CD4-positive, alpha-beta T cell (primary cell): ENCODE measurements around the gene MEGF11. TPM values are rescaled to one million over a fixed set of nuclear protein-coding genes. Genes with fewer than 3 reads are reported as not detected.

ENCODE experiments used
- ATAC-seq: fragments of 200-7000 bp; cut with Tn5 transposase; one replicate; pipeline ENCODE4 v1.10.0; 2022; ENCODE audit warnings: mild to moderate bottlenecking; ENCODE audit not compliant: poor library complexity
- CTCF ChIA-PET: fragments of 350-600 bp; sonication (Branson Sonifier 250); formaldehyde crosslinking; loops from one replicate; lab custom pipeline; 2021; ENCODE audit warnings: antibody characterized with exemption, inconsistent platforms; lab: Charles Lee
- POLR2A ChIA-PET: fragments of 350-600 bp; sonication (Branson Sonifier 250); formaldehyde crosslinking; loops from one replicate; lab custom pipeline; 2021; ENCODE audit warnings: antibody characterized with exemption, inconsistent platforms; lab: Charles Lee
- DNase-seq, 14 experiments: peaks; one replicate each; pipeline ENCODE4 v3.0.0-alpha.2; 2013 to 2020; ENCODE audit warnings: mixed read lengths in 2 of 14
- H3K27ac ChIP-seq, 2 donors: one replicate each; pipeline versions ENCODE4 v1.5.1 to v1.7.0; 2013; ENCODE audit warnings: low read length in 2 of 2, low read depth in 1 of 2, mild to moderate bottlenecking in 1 of 2
- H3K27me3 ChIP-seq, 2 experiments: 1 replicate in 1 of 2; 2 replicates in 1 of 2; pipeline versions ENCODE4 v1.6.1 to v1.7.0; 2013; ENCODE audit warnings: low read length in 2 of 2, control low read depth in 1 of 2, mild to moderate bottlenecking in 1 of 2, moderate library complexity in 1 of 2; ENCODE audit not compliant: insufficient read depth in 2 of 2, control insufficient read depth in 1 of 2
- H3K36me3 ChIP-seq: one replicate; pipeline ENCODE4 v1.6.1; 2013; ENCODE audit warnings: low read length, control low read depth; ENCODE audit not compliant: insufficient read depth
- H3K4me1 ChIP-seq: one replicate; pipeline ENCODE4 v1.6.1; 2013; ENCODE audit warnings: low read length, control low read depth; ENCODE audit not compliant: insufficient read depth
- H3K4me3 ChIP-seq: one replicate; pipeline ENCODE4 v1.5.1; 2013; ENCODE audit warnings: mild to moderate bottlenecking, low read length, moderate library complexity
- H3K9me3 ChIP-seq, 2 experiments: 1 replicate in 1 of 2; 2 replicates in 1 of 2; pipeline versions ENCODE4 v1.6.1 to v1.7.0; 2013; ENCODE audit warnings: low read length in 2 of 2, mild to moderate bottlenecking in 2 of 2, control low read depth in 1 of 2, moderate library complexity in 1 of 2; ENCODE audit not compliant: control insufficient read depth in 1 of 2, insufficient read depth in 1 of 2
- H3K27ac Mint-ChIP-seq: one replicate; pipeline ENCODE4 v1.8.0; 2020; ENCODE audit warnings: mixed read lengths
- H3K27me3 Mint-ChIP-seq: one replicate; pipeline ENCODE4 v1.8.0; 2021; ENCODE audit warnings: mixed read lengths
- H3K36me3 Mint-ChIP-seq: one replicate; pipeline ENCODE4 v1.8.0; 2021; ENCODE audit warnings: low read depth, mixed read lengths
- H3K4me1 Mint-ChIP-seq: one replicate; pipeline ENCODE4 v1.8.0; 2021; ENCODE audit warnings: low read depth, mixed read lengths
- H3K4me3 Mint-ChIP-seq: one replicate; pipeline ENCODE4 v1.8.0; 2020; ENCODE audit warnings: mild to moderate bottlenecking, mixed read lengths
- H3K9me3 Mint-ChIP-seq: one replicate; pipeline ENCODE4 v1.8.0; 2020; ENCODE audit warnings: mixed read lengths
- intact Hi-C, 2 experiments: fragments of 100-400 bp; cut with DNase I in 1 of 2; cut with micrococcal nuclease in 1 of 2; formaldehyde crosslinking; loops; one replicate each; pipeline versions ENCODE4 v1.15.1 to v1.9.0; 2023 to 2025; cut with DNase I, micrococcal nuclease
- total RNA-seq, 174 experiments: library from RNA in 2 of 174; stranded (reverse) in 2 of 174; gene quantifications; one replicate each; pipeline ENCODE4 v1.2.3 and lab custom pipeline; 2021 to 2026
- TF ChIP-seq, protein P1 (sequence below): fragments of 200-600 bp; IDR thresholded peaks from one replicate; pipeline ENCODE4 v1.8.0; 2022; ENCODE audit warnings: antibody characterized with exemption, mild to moderate bottlenecking

The MEGF11 gene
- total RNA-seq, 2 experiments from 2014 or later: not detected

DNA sequence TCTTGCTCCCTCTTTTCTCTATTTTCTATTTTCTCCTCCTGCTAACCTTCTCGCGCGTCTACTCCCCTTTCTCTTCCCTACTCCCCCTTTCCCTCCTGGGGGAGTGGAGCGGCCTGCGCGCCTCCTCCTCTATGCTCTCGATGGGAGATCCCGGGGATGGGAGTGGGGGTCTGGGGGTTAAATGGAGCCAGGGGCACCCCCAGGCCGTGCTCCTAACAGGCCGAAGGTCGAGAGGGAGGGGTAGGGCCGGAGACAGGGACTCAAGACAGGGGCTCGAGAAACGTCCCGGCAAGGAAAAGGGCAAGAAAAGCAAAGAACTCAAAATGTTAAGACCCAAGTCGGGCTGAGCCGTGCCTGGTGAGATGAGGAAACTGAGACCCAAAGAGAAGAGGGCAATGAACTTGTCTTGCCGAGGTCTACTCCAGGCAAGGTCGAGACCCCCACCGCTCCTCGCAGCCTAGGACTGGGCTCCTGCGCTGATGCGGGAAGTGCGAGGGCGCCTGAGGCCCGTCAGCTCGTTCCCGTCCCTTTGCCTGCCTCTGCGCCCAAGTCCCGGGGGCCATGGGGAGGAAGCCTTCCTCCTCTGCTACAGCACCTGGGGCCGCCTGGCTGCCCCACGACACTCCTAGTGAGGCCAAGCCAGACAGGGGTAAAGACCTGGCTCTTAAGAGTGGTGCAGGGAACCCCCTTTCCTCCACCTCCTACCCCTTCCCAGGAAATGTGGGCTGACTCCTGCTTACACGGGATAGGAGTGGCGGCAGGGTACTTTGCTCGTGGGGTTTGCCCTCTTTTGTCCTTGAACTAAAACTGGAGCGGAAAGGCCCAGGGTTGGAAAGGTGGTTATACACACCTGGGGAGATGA is 770 bp upstream of the MEGF11 start:
- intact Hi-C loops: no loop called here
- H3K27ac Mint-ChIP-seq: no peak overlapping the region
- H3K9me3 Mint-ChIP-seq: no peaks in the 10 kb centered on the region
- H3K36me3 Mint-ChIP-seq: no peaks in the 10 kb centered on the region
- H3K9me3 ChIP-seq: peaks cover 0 to 8% of the 10 kb centered on the region in 2 experiments
- H3K36me3 ChIP-seq: no peaks in the 10 kb centered on the region
- CTCF ChIA-PET: no interaction called here
- TF ChIP-seq, protein P1, sequence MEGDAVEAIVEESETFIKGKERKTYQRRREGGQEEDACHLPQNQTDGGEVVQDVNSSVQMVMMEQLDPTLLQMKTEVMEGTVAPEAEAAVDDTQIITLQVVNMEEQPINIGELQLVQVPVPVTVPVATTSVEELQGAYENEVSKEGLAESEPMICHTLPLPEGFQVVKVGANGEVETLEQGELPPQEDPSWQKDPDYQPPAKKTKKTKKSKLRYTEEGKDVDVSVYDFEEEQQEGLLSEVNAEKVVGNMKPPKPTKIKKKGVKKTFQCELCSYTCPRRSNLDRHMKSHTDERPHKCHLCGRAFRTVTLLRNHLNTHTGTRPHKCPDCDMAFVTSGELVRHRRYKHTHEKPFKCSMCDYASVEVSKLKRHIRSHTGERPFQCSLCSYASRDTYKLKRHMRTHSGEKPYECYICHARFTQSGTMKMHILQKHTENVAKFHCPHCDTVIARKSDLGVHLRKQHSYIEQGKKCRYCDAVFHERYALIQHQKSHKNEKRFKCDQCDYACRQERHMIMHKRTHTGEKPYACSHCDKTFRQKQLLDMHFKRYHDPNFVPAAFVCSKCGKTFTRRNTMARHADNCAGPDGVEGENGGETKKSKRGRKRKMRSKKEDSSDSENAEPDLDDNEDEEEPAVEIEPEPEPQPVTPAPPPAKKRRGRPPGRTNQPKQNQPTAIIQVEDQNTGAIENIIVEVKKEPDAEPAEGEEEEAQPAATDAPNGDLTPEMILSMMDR: no peak
- peaks cover 34% of the 10 kb centered on the region for H3K4me1 ChIP-seq
- H3K27me3 ChIP-seq: peaks cover 64 to 74% of the 10 kb centered on the region in 2 experiments
- peak overlapping the region; percentile 80 for H3K4me3 Mint-ChIP-seq
- POLR2A ChIA-PET: no interaction called here
- H3K27me3 Mint-ChIP-seq: peaks cover 75% of the 10 kb centered on the region
- H3K27ac ChIP-seq: no peak overlapping the region
- DNase-seq (peak in 2 of 14 experiments; percentile 11 to 18), ATAC-seq (no peak)
- peaks cover 13% of the 10 kb centered on the region for H3K4me1 Mint-ChIP-seq
- H3K4me3 ChIP-seq: peak overlapping the region; percentile 12

DNA sequence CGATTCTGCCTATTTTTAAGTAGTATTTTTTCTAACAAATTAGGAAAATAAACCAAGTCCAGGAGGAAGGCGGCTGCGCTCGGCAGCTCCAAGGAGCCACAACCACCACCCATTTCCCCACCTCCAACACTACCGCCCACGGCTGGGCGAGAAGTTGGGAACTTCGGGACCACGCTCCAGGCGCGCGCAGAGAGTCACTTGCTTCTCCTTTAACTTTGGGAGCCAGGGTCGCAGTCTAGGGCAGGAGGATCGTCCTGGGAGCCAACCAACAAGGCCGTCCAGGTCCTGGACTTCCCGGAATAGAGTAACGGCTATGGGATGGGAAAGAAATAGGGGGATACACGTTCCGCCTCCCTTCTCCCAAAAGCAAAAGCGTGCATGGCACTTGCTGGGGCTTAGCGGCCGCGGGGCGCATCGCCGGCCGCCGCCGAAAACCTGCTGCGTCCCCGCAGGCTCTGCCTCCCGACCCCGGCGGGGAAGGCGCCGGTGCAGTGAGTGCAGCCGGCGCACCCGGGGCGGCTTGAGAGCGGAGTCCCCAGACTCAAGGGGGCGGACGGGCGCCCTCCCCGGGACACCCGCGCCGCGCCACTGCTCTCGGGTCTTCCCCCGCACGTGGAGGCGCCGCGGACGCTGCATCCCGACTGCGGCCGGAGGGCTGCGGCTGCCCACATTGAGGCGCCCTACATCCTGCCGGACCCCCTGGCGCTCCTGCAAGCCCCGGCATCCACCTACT is 699 bp downstream of the MEGF11 start:
- Mint-ChIP-seq H3K36me3 (no peaks in the 10 kb centered on the region), H3K9me3 (no peaks in the 10 kb centered on the region), H3K4me3 (peak overlapping the region; percentile 80), H3K4me1 (peaks cover 13% of the 10 kb centered on the region), H3K27ac (no peak overlapping the region), H3K27me3 (peaks cover 75% of the 10 kb centered on the region)
- no peaks in the 10 kb centered on the region for H3K36me3 ChIP-seq
- peaks cover 34% of the 10 kb centered on the region for H3K4me1 ChIP-seq
- ATAC-seq (peak; percentile 32), DNase-seq (peak in 5 of 14 experiments; percentile 10 to 45 (median 35))
- TF ChIP-seq, protein P1: peak; percentile 37
- ChIA-PET POLR2A (interaction anchor here (1.2 kb wide), 1 partner anchor 245 kb away, joined by 4 read pairs; the partner anchor contains the start of gene SNAPC5), CTCF (no interaction called here)
- H3K4me3 ChIP-seq: peak overlapping the region; percentile 60
- intact Hi-C loops: loop anchor here in 1 of 2 experiments (2.0 kb wide), 1 partner anchor 246 kb away; no protein-coding TSS in a partner anchor
- H3K9me3 ChIP-seq: peaks cover 0 to 8% of the 10 kb centered on the region in 2 experiments
- peaks cover 64 to 74% of the 10 kb centered on the region in 2 experiments for H3K27me3 ChIP-seq
- H3K27ac ChIP-seq: no peak overlapping the region
